Medulla oblongata (tissue), 1 donor: Measurements from ENCODE around the gene TSSK6.

Experiments used
- DNase-seq: peaks from one replicate; pipeline ENCODE4 v3.0.0-alpha.2; 2015; ENCODE audit errors: extremely low spot score

Gene TSSK6

DNA sequence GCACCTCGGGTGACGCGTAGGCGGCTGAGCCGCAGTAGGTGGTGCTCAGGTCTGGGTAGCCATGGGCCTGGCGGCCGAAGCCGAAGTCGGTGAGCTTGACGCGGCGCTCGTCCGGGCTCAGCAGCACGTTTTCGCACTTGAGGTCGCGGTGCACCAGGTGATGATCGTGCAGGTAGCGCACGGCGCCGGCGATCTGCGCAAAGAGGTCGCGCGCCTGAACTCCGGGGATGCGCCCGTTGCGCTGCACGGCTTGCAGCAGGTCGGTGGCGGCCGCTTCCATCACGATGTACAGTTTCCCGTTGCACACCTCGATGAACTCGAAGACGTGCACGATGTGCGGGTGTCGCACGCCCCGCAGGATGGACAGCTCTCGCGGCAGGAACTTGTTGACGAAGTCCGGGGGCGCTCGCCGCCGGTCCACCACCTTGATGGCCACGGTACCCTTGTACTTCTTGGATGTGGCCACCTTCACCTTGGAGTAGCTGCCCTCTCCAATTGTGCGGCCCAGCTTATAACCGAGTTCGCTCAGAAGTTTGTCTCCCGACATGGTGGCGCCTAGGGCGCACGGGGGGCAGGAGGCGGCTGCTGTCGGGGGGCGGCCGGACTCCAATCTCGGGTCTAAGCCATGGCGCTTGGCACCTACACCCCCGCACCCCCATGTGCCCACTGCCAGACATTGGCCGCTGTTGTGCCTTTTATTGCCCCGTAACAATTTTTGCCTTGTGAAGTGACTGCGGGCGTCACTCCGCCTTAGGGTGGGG lies at the start of gene TSSK6:
Gene TSSK6, minus strand, starts transcription at position 668 of the 761 bp plus-strand sequence. Its CDS starts 121 bp downstream, at position 547.
- DNase-seq: no peak

DNA sequence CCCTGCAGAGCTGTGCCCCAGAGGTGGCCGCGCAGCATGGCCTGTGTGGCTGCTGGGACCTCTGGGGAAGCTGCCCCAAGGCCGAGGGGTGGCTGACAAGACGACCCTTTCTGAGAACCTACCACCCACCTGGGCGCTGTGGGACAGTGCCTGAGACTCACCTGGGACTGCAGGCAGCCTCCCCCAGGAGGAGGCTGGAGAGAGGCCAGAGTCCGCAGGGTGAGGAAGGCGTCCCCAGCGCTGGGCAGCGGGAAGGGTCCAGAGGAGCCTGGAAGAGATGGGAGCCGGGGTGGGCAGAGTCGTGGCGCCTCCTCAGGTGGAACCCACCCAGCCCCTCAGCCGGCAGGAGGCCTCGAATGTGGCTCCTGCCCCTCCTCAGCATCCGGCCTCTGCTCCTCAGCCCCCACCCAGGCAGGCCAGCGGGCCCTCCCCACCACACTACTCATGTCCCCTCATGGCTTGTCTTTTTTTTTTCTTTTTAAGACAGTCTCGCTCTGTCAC lies 48.0 kb upstream of the TSSK6 start:
- DNase-seq: no peak

DNA sequence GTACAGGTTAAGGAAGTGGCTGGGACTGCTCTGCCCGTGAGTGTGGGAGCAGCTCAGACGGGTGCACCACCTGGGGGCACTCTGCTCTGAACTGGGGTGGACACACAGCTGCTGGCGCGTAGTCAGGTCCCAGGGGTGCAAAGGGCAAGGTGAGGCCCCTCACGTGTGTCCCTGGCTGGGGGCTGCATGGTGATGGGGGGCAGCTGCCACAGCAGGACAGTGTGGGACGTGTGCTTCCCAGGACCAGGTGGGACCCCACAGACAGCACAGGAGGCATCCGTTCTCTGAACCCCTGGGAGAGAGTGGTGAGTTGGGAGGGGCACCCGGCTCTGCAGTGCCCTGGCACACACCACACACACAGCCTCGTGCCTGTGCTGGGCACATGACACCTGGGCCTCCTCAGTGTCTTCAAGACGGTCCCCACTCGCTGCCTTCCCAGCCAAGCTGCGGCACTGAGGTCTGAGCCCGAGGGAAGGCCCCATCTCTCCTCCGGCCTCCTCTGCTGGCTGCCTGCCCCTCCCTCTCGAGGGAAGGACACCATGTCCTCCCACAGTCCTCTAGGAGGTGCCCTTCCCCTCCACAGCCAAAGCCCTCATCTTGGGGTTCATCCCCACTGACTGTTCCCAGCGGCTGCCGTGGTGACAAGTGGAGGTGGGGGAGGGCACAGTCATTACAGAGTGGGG lies 47.5 kb upstream of the TSSK6 start:
- no peak for DNase-seq

DNA sequence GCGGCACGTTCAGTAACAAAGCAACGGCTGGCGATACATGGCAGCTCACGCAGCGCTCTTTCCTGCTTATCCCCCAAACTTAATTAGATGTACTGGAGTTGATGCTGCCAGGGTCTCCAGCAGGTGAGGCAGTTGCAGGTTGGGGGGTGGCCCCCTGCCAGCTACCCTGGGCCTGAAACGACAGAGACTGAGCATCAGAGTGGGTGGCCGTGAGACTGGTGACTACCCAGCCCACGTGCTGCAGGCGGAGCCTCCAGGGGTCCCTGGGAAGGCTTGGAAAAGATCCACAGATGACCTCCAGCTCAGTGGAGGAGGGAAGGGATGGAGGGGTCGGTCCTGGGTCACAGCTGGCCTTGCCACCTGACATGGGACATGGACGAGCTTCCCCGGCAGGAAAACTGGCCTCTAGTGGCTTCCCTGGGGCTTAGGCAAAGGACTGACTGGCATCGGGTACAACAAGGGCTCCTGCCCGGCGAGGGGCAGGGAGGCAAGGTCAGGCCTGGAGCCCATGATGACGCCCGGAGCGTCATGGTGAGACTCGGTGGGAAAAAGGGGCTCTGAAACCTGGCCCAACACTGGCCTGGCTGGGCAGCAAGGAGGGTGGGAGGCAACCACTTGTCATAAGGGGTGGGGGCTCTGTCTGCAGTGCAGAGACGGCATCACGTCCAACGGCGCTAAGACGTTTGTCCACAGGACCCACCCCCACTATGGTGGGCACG lies 46.8 kb upstream of the TSSK6 start:
- DNase-seq: no peak

DNA sequence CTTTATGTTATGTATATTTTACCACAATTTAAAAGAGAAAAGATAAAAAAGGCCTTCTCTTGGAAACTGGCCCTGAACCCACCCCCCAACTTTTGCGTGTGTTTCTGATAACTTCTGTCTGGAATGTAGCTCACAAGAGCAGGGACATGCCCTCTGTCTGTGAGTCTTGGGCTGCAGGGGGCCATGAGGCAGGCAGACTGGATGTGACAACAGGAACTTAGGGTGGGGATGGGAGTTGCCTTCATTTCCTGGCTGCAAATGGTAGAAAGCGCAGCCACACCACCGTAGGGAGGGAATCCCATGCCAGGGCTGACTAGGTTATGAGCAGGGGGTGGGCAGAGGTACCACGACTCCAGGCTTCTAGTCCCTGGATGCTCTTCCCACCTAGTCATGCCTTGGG lies 44.6 kb upstream of the TSSK6 start:
- DNase-seq: no peak

DNA sequence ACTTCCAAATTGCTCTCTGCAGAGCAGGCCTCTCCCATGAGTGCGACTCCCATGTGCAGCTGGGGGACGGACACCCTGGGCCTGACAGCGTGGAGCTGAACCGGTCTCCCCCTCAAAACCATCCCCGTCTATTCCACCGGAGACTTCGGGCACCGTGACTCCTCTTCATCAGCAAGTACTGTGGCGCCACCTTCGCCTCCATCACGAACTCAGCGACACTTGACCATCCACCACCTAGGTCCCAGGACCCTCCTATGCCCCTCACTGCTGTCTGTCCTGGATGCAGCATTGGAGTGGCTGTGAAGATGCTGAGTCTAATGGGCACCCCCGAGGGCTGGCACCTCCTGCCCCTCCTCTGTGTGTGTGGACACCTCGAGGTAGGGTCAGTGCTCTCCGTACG lies 43.3 kb upstream of the TSSK6 start:
- DNase-seq: no peak

DNA sequence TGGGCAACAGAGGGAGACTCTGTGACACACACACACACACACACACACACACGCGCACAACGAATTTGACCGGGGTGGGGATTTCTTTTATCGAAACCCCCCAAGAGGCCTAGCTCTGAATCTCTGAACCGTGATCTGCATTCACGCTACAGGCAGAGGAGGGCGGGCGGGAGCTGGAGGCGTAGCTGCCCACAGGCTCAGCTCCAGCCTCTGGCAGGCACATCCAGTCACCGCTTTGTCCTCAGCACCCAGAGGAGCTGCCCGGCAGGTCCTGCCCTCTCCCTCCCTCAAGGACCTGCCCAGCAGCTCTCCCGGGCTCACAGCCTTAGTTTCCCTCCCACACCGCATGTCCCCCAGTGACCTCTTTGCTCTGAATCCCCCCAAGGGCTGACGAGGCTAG lies 42.7 kb upstream of the TSSK6 start:
- DNase-seq: no peak

DNA sequence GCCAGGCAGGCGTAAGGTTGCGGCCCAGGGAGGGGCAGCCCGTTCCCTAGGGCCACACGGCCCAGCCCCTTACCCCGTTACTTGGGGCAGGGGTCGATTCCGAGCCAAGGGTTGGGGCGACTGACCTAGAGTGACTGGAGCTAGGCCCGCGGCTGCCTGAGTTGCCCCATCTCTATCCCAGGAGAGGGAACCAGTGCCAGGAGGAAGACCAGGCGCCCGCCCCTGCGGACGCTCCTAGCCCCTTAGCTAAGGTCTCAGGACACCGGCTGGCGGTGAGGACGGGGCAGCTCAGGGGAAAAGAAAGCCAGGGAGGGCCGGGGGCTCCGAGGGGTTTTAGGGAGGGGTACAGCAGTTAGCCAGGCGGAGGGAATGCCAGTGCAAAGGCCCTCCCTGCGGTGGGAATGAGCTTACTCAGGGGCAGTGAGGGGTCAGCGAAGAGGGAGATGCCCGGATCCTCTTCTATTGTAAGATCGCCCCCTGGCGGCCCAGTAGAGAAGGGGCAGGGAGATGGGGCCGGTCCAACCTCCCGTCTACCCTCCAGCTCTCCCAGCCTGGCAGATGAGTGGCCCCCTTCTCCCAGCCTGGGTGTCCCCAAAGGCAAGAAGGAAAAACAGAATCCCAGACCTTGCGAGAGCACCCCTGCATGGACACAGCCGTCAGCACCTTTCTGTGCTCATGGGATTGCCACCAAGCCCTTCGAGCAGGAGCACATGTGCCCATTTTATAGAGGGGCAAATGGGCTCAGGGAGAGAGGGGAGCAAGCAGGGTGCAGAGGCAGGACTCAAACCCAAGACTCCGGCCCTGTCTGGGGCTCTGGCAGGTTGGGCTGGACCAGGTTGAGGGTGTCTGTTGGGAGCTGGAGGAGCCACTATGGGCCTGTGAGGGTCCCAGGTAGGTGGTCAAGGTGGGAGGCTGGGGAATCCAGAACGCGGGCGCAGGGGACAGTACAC lies 39.0 kb upstream of the TSSK6 start:
- peak; percentile 8 for DNase-seq

DNA sequence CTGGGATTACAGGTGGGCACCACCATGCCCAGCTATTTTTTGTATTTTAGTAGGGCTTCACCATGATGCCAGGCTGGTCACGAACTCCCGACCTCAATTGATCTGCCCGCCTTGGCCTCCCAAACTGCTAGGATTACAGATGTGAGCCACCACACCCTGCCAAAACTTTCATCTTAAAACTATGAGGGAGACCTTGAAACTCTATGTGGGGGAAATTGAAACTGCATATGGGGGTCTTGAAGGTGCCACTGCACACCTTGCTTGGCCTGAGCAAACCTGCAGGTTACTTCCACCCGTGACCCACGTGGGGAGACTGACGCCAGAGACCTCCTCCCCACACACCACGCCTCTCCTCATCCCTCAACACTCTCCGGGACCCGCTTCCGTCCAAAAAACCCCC lies 38.3 kb upstream of the TSSK6 start:
- no peak for DNase-seq

DNA sequence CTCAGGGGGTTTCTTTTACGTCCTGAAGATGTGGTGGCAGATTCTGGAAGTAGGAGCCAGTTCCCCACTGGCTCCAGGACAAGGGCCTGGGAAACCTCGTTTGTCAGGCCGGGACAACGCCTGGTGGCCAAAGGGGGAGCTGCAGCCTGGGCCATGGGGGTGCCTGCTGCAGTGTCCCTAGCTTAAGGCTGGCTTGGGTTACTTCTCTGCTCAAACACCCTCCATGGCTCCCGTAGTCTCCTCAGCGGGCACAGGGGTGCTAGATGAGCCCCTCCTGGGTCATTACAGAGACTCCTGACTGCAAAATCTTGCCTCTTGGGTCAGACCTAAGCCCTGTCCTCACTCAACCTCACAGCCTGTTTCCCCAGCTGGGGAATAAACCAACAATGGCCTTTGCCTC lies 37.5 kb upstream of the TSSK6 start:
- DNase-seq: no peak

DNA sequence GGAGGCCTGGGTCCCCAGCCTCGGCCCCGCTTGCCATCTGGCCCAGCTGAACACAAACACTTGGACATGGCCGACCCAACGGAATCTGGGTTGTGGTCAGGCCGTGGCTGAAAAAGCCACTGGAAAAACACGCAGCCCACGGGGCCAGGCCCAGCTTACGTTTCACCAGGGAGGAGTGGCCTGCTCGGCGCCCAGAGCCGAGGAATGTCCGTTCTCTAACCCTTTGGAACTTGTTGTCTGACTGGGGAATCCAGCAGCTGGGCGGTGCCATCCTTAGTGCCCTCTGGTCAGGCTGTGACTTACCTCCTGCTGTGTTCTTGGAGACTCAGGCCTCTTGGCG lies 36.5 kb upstream of the TSSK6 start:
- no peak for DNase-seq

DNA sequence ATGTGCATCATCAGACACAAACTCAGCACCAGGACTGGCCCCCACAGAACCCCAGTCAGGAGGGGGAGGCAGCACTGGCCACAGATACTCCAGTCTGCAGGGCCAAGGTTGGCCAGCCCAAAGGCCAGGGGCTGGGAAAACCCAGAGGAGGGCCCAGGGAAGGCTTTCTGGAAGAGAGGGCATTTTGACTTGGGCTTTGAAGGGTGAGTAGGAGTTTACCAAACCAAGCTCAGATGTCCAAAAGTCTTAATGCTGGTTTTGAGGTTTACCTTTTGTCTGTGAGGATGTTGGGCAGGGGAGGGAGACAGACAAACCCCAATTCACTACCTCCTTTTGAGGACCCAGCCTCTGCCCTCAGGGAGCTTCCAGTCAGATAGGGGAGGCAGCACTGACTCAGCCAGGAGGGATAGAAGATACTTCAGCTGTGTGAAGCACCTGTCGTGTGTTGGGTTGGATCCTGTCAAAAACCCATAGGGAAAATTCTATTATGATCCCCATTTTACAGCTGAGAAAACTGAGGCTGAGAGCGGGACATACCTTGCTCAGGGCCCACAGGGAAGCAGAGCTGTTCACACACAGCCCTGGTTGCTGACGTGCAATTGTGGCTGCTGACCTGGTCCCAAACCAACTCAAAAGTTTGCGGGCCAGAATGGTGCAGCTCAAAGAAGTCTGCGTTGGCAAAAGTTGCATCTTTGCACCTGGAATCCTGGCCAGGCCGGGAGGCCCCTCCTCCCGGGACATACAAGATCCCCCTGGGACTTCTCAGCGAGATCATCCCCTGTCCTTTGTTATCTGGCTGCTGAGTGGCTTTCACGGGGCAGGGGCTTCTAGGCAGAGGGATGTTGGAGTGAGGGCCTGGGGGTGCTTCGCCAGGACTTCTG lies 35.9 kb upstream of the TSSK6 start:
- no peak for DNase-seq

DNA sequence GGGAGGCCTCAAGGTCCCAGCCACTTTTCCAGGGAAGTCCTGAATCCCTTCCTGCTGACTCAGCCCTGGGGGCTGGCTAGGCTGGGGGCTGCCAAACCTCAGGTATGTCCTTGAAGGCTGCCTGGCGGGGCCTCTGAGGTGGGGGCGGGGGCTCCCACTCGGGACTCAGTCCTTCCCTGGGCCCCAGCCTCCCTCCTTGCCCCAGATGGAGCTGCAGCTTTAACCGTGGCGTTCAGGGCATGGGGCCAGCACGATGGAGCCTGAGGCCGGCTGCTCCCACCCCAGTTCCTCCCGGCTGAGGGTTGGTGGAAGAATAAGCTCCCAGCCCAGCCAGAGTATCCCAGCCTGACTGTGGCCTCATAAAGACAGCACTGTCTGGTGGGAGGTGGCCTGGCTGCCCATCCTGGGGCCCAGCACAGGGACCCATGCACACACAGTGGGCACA lies 35.2 kb upstream of the TSSK6 start:
- DNase-seq: no peak

DNA sequence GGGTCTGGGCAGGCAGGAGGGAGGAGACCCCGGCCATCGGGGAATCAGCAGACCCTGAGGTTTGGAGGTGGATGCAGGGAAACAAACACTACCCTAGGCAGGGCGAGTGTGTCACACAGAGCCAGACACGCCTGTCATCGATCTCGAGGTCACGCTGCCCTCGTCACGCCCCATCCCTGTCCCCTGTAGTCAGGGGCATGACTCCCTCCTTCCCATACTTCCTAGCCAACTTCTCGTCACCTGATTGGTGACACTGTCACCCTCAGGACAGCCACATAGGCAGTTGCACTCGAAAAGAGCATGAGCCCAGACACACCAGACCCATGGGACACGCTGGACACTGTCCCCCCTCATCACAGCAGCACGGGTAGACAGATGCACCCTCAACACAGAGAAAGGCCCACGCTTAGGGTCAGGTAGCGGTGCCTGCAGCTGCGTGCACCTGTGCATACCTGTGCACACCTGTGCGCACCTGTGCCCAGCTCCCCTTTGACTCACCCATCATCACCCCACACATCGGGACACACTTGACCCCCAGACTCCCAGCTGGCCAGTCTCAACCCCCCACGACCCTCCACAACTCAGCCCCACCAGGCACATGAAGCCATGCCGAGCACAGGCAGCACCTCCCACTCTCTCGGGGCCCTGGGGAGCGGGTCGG lies 34.6 kb upstream of the TSSK6 start:
- no peak for DNase-seq

DNA sequence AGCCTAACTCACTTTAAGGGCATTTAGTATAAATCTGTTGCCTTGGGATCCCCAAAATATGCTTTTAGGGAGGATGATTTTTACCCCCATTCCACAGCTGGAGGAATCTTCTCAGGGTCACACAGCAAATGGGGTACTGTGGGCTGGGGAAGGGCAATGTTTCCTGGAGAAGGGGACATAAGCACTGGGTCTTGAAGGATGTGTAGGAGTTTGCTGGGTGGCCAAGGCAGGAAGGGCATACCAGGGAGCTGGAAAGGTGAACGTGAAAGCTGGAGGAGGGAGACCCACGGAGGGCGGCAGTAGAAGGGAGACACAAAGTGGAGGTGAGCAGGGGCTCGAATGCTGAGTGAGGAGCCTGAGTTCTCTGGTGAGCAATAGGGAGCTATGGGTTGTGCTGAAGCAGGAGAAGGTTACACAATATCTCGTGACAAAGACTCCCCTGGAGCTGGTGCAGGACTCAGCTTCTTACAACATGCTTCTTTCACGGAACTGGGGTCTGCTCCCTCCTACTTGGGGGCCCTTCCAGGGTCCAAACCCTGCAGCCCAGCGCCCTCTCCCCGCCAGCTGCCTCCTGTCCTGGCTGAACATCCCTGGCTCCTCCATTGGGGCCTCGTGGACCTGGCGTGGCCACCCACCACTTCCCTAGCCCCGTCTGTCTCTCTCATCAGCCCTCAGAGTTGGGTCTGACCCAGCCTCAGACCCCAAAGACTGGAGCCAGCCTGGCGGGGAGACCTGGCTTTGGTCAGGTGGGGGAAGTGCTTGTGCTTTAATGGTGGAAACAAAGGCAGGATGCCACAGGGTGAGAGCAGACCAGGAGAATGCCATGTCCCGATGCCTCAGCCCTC lies 33.8 kb upstream of the TSSK6 start:
- no peak for DNase-seq

DNA sequence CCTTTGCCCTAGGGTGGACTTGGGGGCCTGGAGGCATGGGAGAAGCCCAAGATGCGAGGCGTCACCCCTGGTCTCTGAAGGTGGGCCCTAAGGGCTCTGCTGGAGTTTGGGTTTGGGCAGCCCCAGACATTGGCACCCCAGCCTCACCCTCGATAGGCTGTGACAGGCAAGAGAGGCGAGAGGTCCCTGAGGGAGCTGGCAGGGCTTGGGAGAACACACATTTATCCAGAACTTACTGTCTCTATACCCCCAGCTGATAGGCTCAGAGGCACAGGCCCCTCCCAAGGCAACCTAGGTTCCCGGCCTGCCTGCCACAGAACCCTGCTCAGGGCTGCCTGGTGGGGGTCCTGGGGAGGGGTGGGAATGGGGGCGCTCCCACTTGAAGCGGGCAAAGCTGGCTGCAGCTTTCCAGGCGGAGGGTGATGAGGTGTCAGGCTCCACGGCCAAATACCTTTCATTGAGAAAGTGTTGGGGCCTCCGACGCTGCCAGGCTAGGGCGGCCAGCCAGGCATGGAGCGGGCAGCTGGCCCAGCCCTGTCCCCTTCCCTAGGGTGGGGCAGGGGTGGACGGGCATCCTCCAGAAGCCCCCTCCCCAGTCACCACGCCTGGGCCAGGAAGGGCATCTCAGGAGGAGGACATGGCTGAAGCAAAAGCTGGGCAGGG lies 32.5 kb upstream of the TSSK6 start:
- DNase-seq: no peak

DNA sequence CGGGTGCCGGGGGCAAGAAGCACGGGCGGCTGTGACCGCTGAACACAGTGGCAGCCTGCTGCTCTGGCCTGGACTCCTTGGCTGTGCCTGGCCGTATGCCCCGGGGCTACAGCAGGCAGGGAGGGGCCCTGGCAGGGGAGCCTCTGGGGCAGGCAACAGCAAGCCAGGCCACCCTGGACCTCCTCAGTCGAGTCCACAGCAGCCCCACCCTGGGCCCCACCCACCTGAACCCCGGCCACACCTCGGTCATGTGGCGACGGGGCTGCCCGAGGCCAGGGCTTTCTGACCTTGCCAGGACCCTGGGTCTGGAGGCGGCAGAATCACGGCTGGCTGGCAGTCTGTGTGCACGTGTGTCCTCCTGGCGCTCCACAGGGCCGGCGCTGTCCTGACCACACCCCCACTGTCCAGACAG lies 31.4 kb upstream of the TSSK6 start:
- DNase-seq: no peak

DNA sequence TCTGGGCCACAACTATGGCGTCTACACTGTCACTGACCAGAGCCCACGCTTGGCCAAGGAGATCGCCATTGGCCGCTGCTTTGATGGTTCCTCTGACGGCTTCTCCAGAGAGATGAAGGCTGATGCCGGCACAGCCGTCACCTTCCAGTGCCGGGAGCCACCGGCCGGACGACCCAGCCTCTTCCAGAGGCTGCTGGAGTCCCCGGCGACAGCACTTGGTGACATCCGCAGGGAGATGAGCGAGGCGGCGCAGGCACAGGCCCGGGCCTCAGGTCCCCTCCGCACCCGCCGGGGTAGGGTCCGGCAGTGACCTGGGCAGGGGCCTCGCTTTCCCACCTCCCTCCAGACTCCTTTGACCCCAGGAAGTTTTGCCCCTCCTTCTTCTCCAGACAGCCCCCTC lies 30.4 kb upstream of the TSSK6 start:
- DNase-seq: no peak
